Neuronal stem cell (in vitro differentiated cells): ENCODE data around the gene RNF213.

Experiments
- DNase-seq: peaks from one replicate; pipeline ENCODE4 v3.0.0-alpha.2; 2013; ENCODE audit warnings: low spot score
- H2AFZ ChIP-seq: one replicate; pipeline ENCODE4 v1.6.1; 2013; ENCODE audit warnings: mild to moderate bottlenecking, low read length, inconsistent platforms
- H2AK5ac ChIP-seq: 2 replicates; pipeline ENCODE4 v1.6.1; 2013; ENCODE audit warnings: low read depth, mild to moderate bottlenecking, inconsistent platforms, low read length, moderate library complexity, mixed read lengths
- H2BK120ac ChIP-seq: 2 replicates; pipeline ENCODE4 v1.6.1; 2013; ENCODE audit warnings: low read depth, mild to moderate bottlenecking, inconsistent platforms, low read length, moderate library complexity, mixed read lengths
- H2BK12ac ChIP-seq: one replicate; pipeline ENCODE4 v1.6.1; 2013; ENCODE audit warnings: low read length, inconsistent platforms
- H2BK15ac ChIP-seq: 2 replicates; pipeline ENCODE4 v1.6.1; 2013; ENCODE audit warnings: mild to moderate bottlenecking, low read length, inconsistent platforms, mixed read lengths
- H2BK5ac ChIP-seq: one replicate; pipeline ENCODE4 v1.6.1; 2013; ENCODE audit warnings: inconsistent platforms, mild to moderate bottlenecking, low read length, moderate library complexity
- H3K14ac ChIP-seq: one replicate; pipeline ENCODE4 v1.6.1; 2013; ENCODE audit warnings: low read length, inconsistent platforms
- H3K18ac ChIP-seq: 2 replicates; pipeline ENCODE4 v1.6.1; 2013; ENCODE audit warnings: low read length, inconsistent platforms
- H3K23ac ChIP-seq: 2 replicates; pipeline ENCODE4 v1.6.1; 2013; ENCODE audit warnings: low read depth, mild to moderate bottlenecking, mixed read lengths, low read length, inconsistent platforms; ENCODE audit not compliant: poor library complexity
- H3K27ac ChIP-seq: replicated peaks from 3 replicates; pipeline ENCODE4 v1.5.1; 2013; ENCODE audit warnings: low read length, inconsistent platforms
- H3K27me3 ChIP-seq, 3 experiments: 2 replicates each; pipeline ENCODE4 v1.6.1; 2013; ENCODE audit warnings: low read length in 3 of 3, mild to moderate bottlenecking in 2 of 3, inconsistent platforms in 1 of 3, low read depth in 1 of 3, mixed read lengths in 1 of 3, moderate library complexity in 1 of 3; ENCODE audit not compliant: control insufficient read depth in 3 of 3, insufficient read depth in 3 of 3
- H3K36me3 ChIP-seq, 2 donors: replicated peaks in 1 of 2; 2 replicates each; pipeline ENCODE4 v1.6.1; 2013; ENCODE audit warnings: low read length in 2 of 2; ENCODE audit not compliant: control insufficient read depth in 2 of 2, insufficient read depth in 2 of 2
- H3K4ac ChIP-seq: 2 replicates; pipeline ENCODE4 v1.6.1; 2013; ENCODE audit warnings: inconsistent platforms, mild to moderate bottlenecking, low read length, moderate library complexity
- H3K4me1 ChIP-seq, 2 donors: 1 replicate in 1 of 2; 2 replicates in 1 of 2; pipeline ENCODE4 v1.6.1; 2013; ENCODE audit warnings: low read length in 2 of 2, low read depth in 1 of 2; ENCODE audit not compliant: control insufficient read depth in 2 of 2, insufficient read depth in 1 of 2
- H3K4me2 ChIP-seq: one replicate; pipeline ENCODE4 v1.6.1; 2013; ENCODE audit warnings: mild to moderate bottlenecking, low read length, inconsistent platforms; ENCODE audit not compliant: insufficient read depth, poor library complexity, severe bottlenecking
- H3K4me3 ChIP-seq, 2 donors: 2 replicates each; pipeline ENCODE4 v1.5.1; 2013; ENCODE audit warnings: low read length in 2 of 2, mild to moderate bottlenecking in 2 of 2, inconsistent platforms in 1 of 2, moderate library complexity in 1 of 2
- H3K79me1 ChIP-seq: one replicate; pipeline ENCODE4 v1.6.1; 2013; ENCODE audit warnings: low read depth, mild to moderate bottlenecking, inconsistent platforms, low read length, moderate library complexity
- H3K9ac ChIP-seq: one replicate; pipeline ENCODE4 v1.6.1; 2013; ENCODE audit warnings: mild to moderate bottlenecking, low read depth, low read length, inconsistent platforms; ENCODE audit not compliant: poor library complexity
- H3K9me3 ChIP-seq, 2 donors: replicated peaks in 1 of 2; 2 replicates each; pipeline versions ENCODE3 to v1.6.1; 2013; ENCODE audit warnings: low read length in 2 of 2, mild to moderate bottlenecking in 2 of 2, inconsistent platforms in 1 of 2, low read depth in 1 of 2, mixed read lengths in 1 of 2, moderate library complexity in 1 of 2; ENCODE audit not compliant: control insufficient read depth in 2 of 2, insufficient read depth in 1 of 2
- H4K8ac ChIP-seq: one replicate; pipeline ENCODE4 v1.6.1; 2013; ENCODE audit warnings: low read depth, mild to moderate bottlenecking, inconsistent platforms, low read length, moderate library complexity
- H4K91ac ChIP-seq: one replicate; pipeline ENCODE4 v1.6.1; 2013; ENCODE audit warnings: low read length, low read depth, mild to moderate bottlenecking, inconsistent platforms; ENCODE audit not compliant: poor library complexity
- WGBS, 2 donors: extraction: QIAGEN DNeasy Blood & Tissue Kit; methylation state at CpG; one replicate each; pipeline ENCODE4 v1.1.7; 2013; ENCODE audit warnings: missing lambda C conversion rate in 2 of 2, mixed read lengths in 1 of 2; ENCODE audit not compliant: insufficient read length in 2 of 2, insufficient replicate concordance in 1 of 2; ENCODE audit errors: extremely low coverage in 2 of 2; 5-methylcytosine and 5-hydroxymethylcytosine counted together

The RNF213 gene

DNA sequence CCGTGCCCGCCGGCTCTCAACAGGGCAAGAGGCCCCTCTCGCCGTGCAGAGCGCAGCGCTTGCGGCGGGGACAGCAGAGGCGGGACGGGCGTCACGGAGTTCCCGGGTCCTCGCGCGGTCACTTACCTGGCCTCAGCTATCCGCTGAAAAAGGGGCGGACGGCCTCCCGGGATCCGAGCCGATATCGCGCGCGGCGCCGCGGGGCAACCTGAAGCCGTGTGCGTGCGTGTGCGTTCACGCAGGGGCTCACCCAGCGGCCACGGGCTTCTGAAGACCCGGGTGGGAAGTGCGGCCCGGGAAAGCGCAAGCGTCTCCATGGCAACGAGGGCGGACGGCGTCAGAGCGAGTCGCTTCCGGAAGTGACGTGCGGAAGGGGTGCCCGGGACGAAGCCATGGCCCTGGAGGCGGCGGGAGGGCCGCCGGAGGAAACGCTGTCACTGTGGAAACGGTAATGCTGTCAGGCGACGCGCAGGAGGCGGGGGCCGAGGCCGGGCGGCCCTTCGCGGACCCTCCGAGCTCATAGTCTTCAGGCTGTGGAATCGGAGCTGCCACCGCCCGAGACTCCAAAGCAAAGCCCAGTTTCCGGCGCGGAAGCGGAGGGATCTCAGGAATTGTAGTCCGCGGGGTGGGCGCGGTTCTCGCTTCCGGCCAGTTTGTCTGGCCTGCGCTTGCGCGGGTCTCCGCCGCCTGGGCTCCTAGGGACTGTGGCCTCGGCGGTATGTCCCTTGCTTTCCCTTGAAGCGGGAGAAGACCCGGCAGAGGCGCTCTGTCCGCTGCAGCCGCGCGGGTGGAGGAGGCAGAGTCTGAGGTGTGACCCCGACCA is 154.4 kb downstream of the RNF213 start, which contains the start of gene ENDOV:
ENDOV (plus strand) TSS at position 365 of the 823 bp plus-strand sequence; CDS start at position 393, 28 bp downstream.
- Histone ChIP-seq H2AK5ac (no peak within 1 kb of the TSS), H3K4ac (no peak within 1 kb of the TSS), H3K36me3 (peaks cover 15 to 29% of the 10 kb centered on the region in 2 donors), H2BK12ac (peak within 1 kb of the TSS; percentile 41), H2BK120ac (no peak within 1 kb of the TSS), H3K4me2 (peak within 1 kb of the TSS; percentile 99), H2BK15ac (peak within 1 kb of the TSS; percentile 62), H3K23ac (peak within 1 kb of the TSS; percentile 66), H3K4me1 (peaks cover 4 to 7% of the 10 kb centered on the region in 2 donors), H3K14ac (no peak within 1 kb of the TSS), H3K9ac (peak within 1 kb of the TSS; percentile 98), H3K4me3 (peak within 1 kb of the TSS; percentile 87 to 98), H3K27ac (peak within 1 kb of the TSS; percentile 87), H3K18ac (peak within 1 kb of the TSS; percentile 98), H3K9me3 (no peaks in the 10 kb centered on the region), H3K79me1 (peaks cover 7% of the 10 kb centered on the region), H4K91ac (no peak within 1 kb of the TSS), H3K27me3 (peaks cover 0 to 12% (median 0%) of the 10 kb centered on the region in 3 experiments), H2BK5ac (peak within 1 kb of the TSS; percentile 99), H2AFZ (peak within 1 kb of the TSS; percentile 100), H4K8ac (no peak within 1 kb of the TSS)
- no CpG with 5 or more reads among the region's 97 CpGs for WGBS, 2 donors
- peak; percentile 94 for DNase-seq

DNA sequence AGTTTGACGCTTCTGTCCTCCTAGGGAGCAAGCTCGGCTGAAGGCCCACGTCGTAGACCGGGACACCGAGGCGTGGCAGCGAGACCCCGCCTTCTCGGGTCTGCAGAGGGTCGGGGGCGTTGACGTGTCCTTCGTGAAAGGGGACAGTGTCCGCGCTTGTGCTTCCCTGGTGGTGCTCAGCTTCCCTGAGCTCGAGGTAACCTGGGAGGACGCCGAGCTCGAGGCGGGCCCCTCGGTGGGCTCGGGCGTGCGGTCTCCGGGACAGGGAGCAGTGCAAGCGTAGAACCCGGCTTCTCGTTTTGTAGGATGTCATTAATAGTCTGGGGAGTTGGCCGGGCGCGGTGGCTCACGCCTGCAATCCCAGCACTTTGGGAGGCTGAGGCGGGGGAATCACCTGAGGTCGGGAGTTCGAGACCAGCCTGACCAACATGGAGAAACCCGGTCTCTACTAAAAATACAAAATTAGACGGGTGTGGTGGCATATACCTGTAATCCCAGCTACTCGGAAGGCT is 155.0 kb downstream of the RNF213 start:
- Histone ChIP-seq H2BK15ac (no peak overlapping the region), H2BK120ac (no peak overlapping the region), H2AK5ac (no peak overlapping the region), H4K91ac (no peak overlapping the region), H3K79me1 (peaks cover 7% of the 10 kb centered on the region), H2AFZ (peak overlapping the region; percentile 100), H3K4ac (no peak overlapping the region), H3K27me3 (peaks cover 0 to 12% (median 0%) of the 10 kb centered on the region in 3 experiments), H3K23ac (peak overlapping the region; percentile 66), H3K9ac (peak overlapping the region; percentile 98), H2BK12ac (no peak overlapping the region), H3K9me3 (no peaks in the 10 kb centered on the region), H3K4me1 (peaks cover 4 to 7% of the 10 kb centered on the region in 2 donors), H3K36me3 (peaks cover 15 to 33% of the 10 kb centered on the region in 2 donors), H3K4me2 (peak overlapping the region; percentile 99), H4K8ac (no peak overlapping the region), H3K27ac (peak overlapping the region; percentile 87), H3K4me3 (peak overlapping the region; percentile 87 to 98), H3K14ac (no peak overlapping the region), H2BK5ac (peak overlapping the region; percentile 99), H3K18ac (peak overlapping the region; percentile 88)
- DNase-seq: no peak
- WGBS, 2 donors: no CpG with 5 or more reads among the region's 39 CpGs

DNA sequence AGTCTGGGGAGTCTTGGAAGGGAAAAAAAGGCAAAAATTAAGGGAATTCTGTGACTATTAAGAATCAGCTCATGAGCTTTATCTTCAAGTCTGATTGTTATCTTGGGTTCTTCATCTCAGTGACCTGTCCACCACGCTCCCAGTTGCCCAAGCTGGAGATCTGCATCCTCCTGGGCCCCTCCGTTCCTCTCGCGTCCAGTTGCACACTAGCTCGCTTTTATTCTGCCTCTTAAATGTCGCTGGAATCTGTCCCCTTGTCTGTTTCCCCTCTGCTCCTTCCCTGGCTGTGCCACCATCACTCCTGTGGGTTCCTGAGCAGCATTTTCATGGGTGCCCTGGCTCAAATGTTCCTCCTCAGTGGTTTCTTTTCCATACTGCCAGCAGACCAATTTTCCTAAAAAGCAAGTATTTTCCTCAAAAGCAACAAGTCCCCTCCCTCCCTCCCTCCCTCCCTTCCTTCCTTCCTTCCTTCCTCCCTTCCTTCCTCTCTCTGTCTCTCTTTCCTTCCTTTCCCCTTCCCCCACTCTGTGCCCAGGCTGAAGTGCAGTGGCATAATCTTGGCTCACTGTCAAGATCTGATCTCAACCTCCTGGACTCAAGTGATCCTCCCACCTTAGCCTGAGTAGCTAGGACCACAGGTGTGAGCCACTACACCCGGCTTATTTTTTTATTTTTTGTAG is 155.7 kb downstream of the RNF213 start:
- WGBS, 2 donors: no CpG with 5 or more reads among the region's 7 CpGs
- H4K91ac ChIP-seq: no peak overlapping the region
- no peak for DNase-seq
- no peak overlapping the region for H3K23ac ChIP-seq
- H3K9ac ChIP-seq: no peak overlapping the region
- peaks cover 4 to 7% of the 10 kb centered on the region in 2 donors for H3K4me1 ChIP-seq
- no peak overlapping the region for H2AFZ ChIP-seq
- no peak overlapping the region for H2BK12ac ChIP-seq
- H2BK5ac ChIP-seq: no peak overlapping the region
- no peak overlapping the region for H3K18ac ChIP-seq
- no peak overlapping the region for H2BK120ac ChIP-seq
- peaks cover 15 to 33% of the 10 kb centered on the region in 2 donors for H3K36me3 ChIP-seq
- H3K4ac ChIP-seq: no peak overlapping the region
- no peaks in the 10 kb centered on the region for H3K9me3 ChIP-seq
- H3K4me3 ChIP-seq: peak overlapping the region in 1 of 2 donors; percentile 87
- no peak overlapping the region for H3K27ac ChIP-seq
- H4K8ac ChIP-seq: no peak overlapping the region
- H3K79me1 ChIP-seq: peaks cover 7% of the 10 kb centered on the region
- no peak overlapping the region for H3K4me2 ChIP-seq
- H3K14ac ChIP-seq: no peak overlapping the region
- peaks cover 0 to 12% (median 0%) of the 10 kb centered on the region in 3 experiments for H3K27me3 ChIP-seq
- H2BK15ac ChIP-seq: no peak overlapping the region
- no peak overlapping the region for H2AK5ac ChIP-seq

DNA sequence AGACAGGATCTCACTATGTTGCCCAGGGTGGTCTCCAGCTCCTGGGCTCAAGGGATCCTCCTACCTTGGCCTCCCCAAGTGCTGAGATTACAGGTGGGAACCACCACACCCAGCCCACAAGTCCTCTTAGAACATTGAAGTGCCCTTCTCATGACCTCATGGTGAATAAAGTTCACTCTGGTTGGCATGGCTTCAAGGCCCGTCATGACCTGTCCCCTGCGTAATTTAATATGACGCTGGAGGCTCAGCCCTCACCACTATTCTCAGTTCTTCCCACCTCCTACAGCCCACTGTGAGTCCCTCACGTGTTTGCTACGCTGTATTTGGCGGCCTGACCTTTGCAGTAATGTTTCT is 156.3 kb downstream of the RNF213 start:
- Histone ChIP-seq H2BK15ac (no peak overlapping the region), H2AK5ac (no peak overlapping the region), H3K27me3 (peaks cover 0 to 12% (median 0%) of the 10 kb centered on the region in 3 experiments), H3K4me2 (no peak overlapping the region), H3K9ac (no peak overlapping the region), H3K27ac (no peak overlapping the region), H2AFZ (no peak overlapping the region), H3K36me3 (peaks cover 15 to 33% of the 10 kb centered on the region in 2 donors), H3K4ac (no peak overlapping the region), H2BK5ac (no peak overlapping the region), H3K14ac (no peak overlapping the region), H2BK120ac (no peak overlapping the region), H3K9me3 (no peaks in the 10 kb centered on the region), H4K8ac (no peak overlapping the region), H3K23ac (no peak overlapping the region), H3K18ac (no peak overlapping the region), H3K4me3 (no peak overlapping the region), H2BK12ac (no peak overlapping the region), H3K4me1 (peaks cover 4 to 7% of the 10 kb centered on the region in 2 donors), H3K79me1 (peaks cover 7% of the 10 kb centered on the region), H4K91ac (no peak overlapping the region)
- WGBS, 2 donors: no CpG with 5 or more reads among the region's 6 CpGs
- DNase-seq: no peak
